GM23248 (cell line): Measurements from ENCODE around the gene MRPL10. TPM values are rescaled to one million over a fixed set of nuclear protein-coding genes. Genes with fewer than 3 reads are reported as not detected.

ENCODE experiments used
- DNase-seq: peaks from one replicate; pipeline ENCODE4 v3.0.0-alpha.2; 2015
- H2AFZ ChIP-seq: fragments of 200-600 bp; sonication (generic); 2 replicates; pipeline ENCODE4 v1.6.1; 2016; ENCODE audit warnings: antibody characterized with exemption
- H3F3A ChIP-seq: fragments of 200-600 bp; sonication (generic); 2 replicates; pipeline ENCODE4 v1.6.1; 2016; ENCODE audit warnings: mild to moderate bottlenecking, antibody characterized with exemption, mixed run types; ENCODE audit not compliant: insufficient read depth
- H3K27ac ChIP-seq: fragments of 200-600 bp; sonication (generic); 2 replicates; pipeline ENCODE4 v1.5.1; 2016; ENCODE audit warnings: mild to moderate bottlenecking
- H3K27me3 ChIP-seq: fragments of 200-600 bp; sonication (generic); replicated peaks from 2 replicates; pipeline ENCODE4 v1.6.1; 2016; ENCODE audit warnings: mild to moderate bottlenecking; ENCODE audit not compliant: insufficient read depth
- H3K36me3 ChIP-seq: fragments of 200-600 bp; sonication (generic); 2 replicates; pipeline ENCODE4 v1.6.1; 2016; ENCODE audit warnings: low read depth, mild to moderate bottlenecking
- H3K4me1 ChIP-seq: fragments of 200-600 bp; sonication (generic); 2 replicates; pipeline ENCODE4 v1.6.1; 2016; ENCODE audit warnings: mild to moderate bottlenecking; ENCODE audit not compliant: insufficient read depth
- H3K4me2 ChIP-seq: fragments of 200-600 bp; sonication (generic); one replicate; pipeline ENCODE4 v1.6.1; 2016; ENCODE audit warnings: mild to moderate bottlenecking; ENCODE audit not compliant: unreplicated experiment
- H3K4me3 ChIP-seq: fragments of 200-600 bp; sonication (generic); 2 replicates; pipeline ENCODE4 v1.5.1; 2016; ENCODE audit warnings: mild to moderate bottlenecking
- H3K79me2 ChIP-seq: fragments of 200-600 bp; sonication (generic); 2 replicates; pipeline ENCODE4 v1.6.1; 2016; ENCODE audit warnings: mild to moderate bottlenecking; ENCODE audit not compliant: insufficient read depth
- H3K9ac ChIP-seq: fragments of 200-600 bp; sonication (generic); 2 replicates; pipeline ENCODE4 v1.6.1; 2016; ENCODE audit warnings: mild to moderate bottlenecking
- H3K9me2 ChIP-seq: fragments of 200-600 bp; sonication (generic); 2 replicates; pipeline ENCODE4 v1.6.1; 2016; ENCODE audit warnings: mixed run types, mild to moderate bottlenecking, moderate library complexity; ENCODE audit not compliant: insufficient read depth
- H3K9me3 ChIP-seq: fragments of 200-600 bp; sonication (generic); one replicate; pipeline ENCODE4 v1.6.1; 2017; ENCODE audit warnings: low read depth
- H4K20me1 ChIP-seq: fragments of 200-600 bp; sonication (generic); 2 replicates; pipeline ENCODE4 v1.6.0; 2016; ENCODE audit not compliant: insufficient read depth
- EZH2 ChIP-seq: fragments of 200-600 bp; sonication (generic); IDR thresholded peaks from 2 replicates; pipeline ENCODE4 v1.6.1; 2018; ENCODE audit warnings: antibody characterized with exemption, mild to moderate bottlenecking; ENCODE audit not compliant: insufficient read depth, poor library complexity, severe bottlenecking
- EZH2phosphoT487 ChIP-seq: fragments of 200-600 bp; sonication (generic); IDR thresholded peaks from 2 replicates; pipeline ENCODE4 v1.6.1; 2018; ENCODE audit warnings: antibody characterized with exemption, moderate library complexity, mild to moderate bottlenecking, low read depth; ENCODE audit not compliant: insufficient read depth
- WGBS, 2 experiments: methylation state at CpG; one replicate each; pipeline ENCODE4 v1.1.6; 2015 to 2017; ENCODE audit warnings: low lambda C conversion rate in 2 of 2, low coverage in 1 of 2; ENCODE audit errors: missing lambda C conversion rate in 2 of 2; 5-methylcytosine and 5-hydroxymethylcytosine counted together
- in situ Hi-C: fragments of 300-500 bp; cut with MboI; formaldehyde crosslinking; loops from 2 replicates; pipeline ENCODE4 v1.15.0; 2020
- polyA plus RNA-seq: library from polyadenylated mRNA; unstranded; fragments of >200 nt; fragmentation: Nextera tagmentation; extraction: Ambion mirVana; gene quantifications from 2 replicates; pipeline ENCODE4 v1.2.1, GENCODE V29; 2016
- total RNA-seq: library from RNA; depleted of rRNA; stranded (reverse); fragments of >200 nt; shearing (Covaris generic); gene quantifications from 2 replicates; pipeline ENCODE4 v1.2.3, GENCODE V29; 2014

Gene MRPL10
- total and polyA plus RNA-seq, 2 experiments from 2014 or later: 30.6 to 37.3 TPM

- DNase-seq: no peak
- Histone ChIP-seq H3K79me2 (no peaks in the 10 kb centered on the region), H3K4me1 (0 out of 2 replicates have a peak, but pooled peaks cover 7% of the 10 kb centered on the region), H3K4me3 (no peak overlapping the region), H3K9me3 (no peaks in the 10 kb centered on the region), H3K9ac (no peak overlapping the region), H3K4me2 (no peak overlapping the region), H3K27me3 (peaks cover 26% of the 10 kb centered on the region), H4K20me1 (no peaks in the 10 kb centered on the region), H3K9me2 (no peaks in the 10 kb centered on the region), H3K36me3 (no peaks in the 10 kb centered on the region), H2AFZ (no peak overlapping the region), H3F3A (no peaks in the 10 kb centered on the region), H3K27ac (no peak overlapping the region)
- in situ Hi-C loops: no loop called here
- TF ChIP-seq EZH2: no peak
- no peak for TF ChIP-seq EZH2phosphoT487
- WGBS, 2 experiments: 0 to 13% methylated on average over 1 of the region's 1 CpG
Observed at GRCh38 chr17:47870056-47870455, 38.7 kb upstream of the MRPL10 start.

DNA sequence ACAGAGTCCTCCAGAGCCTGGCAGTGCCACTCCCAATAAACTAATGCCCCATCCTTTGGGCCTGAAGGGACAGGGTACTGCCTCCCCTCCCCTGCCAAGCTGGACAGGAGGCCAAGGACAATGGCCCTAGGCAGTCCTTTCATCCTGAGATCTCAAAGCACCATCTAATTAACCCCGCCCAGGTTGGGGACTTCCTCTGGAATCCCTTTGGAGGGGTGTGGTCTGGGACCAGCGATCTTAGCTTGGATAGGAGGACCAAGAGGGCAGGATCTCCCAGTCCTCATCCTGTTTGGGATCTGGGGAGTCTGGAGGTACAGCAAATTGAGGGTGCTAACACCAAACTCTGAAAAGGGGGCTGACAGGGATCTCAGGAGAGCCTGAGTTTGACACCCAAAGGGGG is 37.8 kb upstream of the MRPL10 start:
- H3F3A ChIP-seq: no peaks in the 10 kb centered on the region
- no peak overlapping the region for H3K4me3 ChIP-seq
- H3K9me3 ChIP-seq: no peaks in the 10 kb centered on the region
- in situ Hi-C loops: no loop called here
- no peak overlapping the region for H3K9ac ChIP-seq
- H3K9me2 ChIP-seq: no peaks in the 10 kb centered on the region
- peaks cover 13% of the 10 kb centered on the region for H3K4me1 ChIP-seq
- H3K4me2 ChIP-seq: no peak overlapping the region
- no peak for TF ChIP-seq EZH2
- TF ChIP-seq EZH2phosphoT487: no peak
- no peaks in the 10 kb centered on the region for H3K36me3 ChIP-seq
- 49 to 58% methylated on average over 2 of the region's 2 CpGs for WGBS, 2 experiments
- H3K27ac ChIP-seq: no peak overlapping the region
- no peaks in the 10 kb centered on the region for H3K79me2 ChIP-seq
- no peak overlapping the region for H2AFZ ChIP-seq
- H4K20me1 ChIP-seq: no peaks in the 10 kb centered on the region
- H3K27me3 ChIP-seq: peaks cover 26% of the 10 kb centered on the region
- no peak for DNase-seq

GRCh38 chr17:47867813-47868533 is 36.6 kb upstream of the MRPL10 start:
- H3K27me3 ChIP-seq: peaks cover 23% of the 10 kb centered on the region
- in situ Hi-C loops: no loop called here
- no peak for DNase-seq
- peaks cover 17% of the 10 kb centered on the region for H3K4me1 ChIP-seq
- H2AFZ ChIP-seq: no peak overlapping the region
- TF ChIP-seq EZH2: no peak
- TF ChIP-seq EZH2phosphoT487: no peak
- no peaks in the 10 kb centered on the region for H3K9me3 ChIP-seq
- H3K27ac ChIP-seq: no peak overlapping the region
- no peaks in the 10 kb centered on the region for H3K9me2 ChIP-seq
- H3K36me3 ChIP-seq: no peaks in the 10 kb centered on the region
- H3K9ac ChIP-seq: no peak overlapping the region
- no peak overlapping the region for H3K4me2 ChIP-seq
- no peaks in the 10 kb centered on the region for H4K20me1 ChIP-seq
- H3K79me2 ChIP-seq: no peaks in the 10 kb centered on the region
- H3K4me3 ChIP-seq: no peak overlapping the region
- no peaks in the 10 kb centered on the region for H3F3A ChIP-seq
- 74 to 77% methylated on average over 11 of the region's 11 CpGs for WGBS, 2 experiments

DNA sequence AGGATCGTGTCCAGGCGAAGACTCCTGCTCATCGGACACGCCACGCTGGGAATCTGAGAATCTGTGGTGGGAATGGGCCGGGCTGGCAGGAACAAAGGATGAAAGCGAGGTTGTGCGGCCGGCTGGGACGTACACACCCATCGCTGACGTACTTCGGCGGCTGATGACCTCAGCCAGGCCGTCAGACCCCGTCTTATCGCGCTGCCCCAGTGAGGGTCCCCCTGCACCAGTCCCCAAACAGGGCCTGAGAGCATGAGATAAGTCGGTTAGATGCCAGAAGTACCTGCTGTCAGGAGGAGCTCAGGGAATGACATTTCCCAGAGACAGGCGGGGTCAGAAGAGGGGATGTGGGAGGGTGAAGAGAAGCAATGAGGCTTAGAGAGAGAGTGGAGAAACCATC is 35.6 kb upstream of the MRPL10 start:
- Histone ChIP-seq H3K9me3 (no peaks in the 10 kb centered on the region), H2AFZ (no peak overlapping the region), H3K27ac (no peak overlapping the region), H3K27me3 (peaks cover 17% of the 10 kb centered on the region), H3K4me3 (no peak overlapping the region), H3K79me2 (no peaks in the 10 kb centered on the region), H3K4me1 (peaks cover 16% of the 10 kb centered on the region), H3K4me2 (no peak overlapping the region), H3F3A (no peaks in the 10 kb centered on the region), H3K9ac (no peak overlapping the region), H3K36me3 (no peaks in the 10 kb centered on the region), H3K9me2 (no peaks in the 10 kb centered on the region), H4K20me1 (no peaks in the 10 kb centered on the region)
- WGBS, 2 experiments: 42 to 46% methylated on average over 19 to 20 of the region's 20 CpGs
- DNase-seq: no peak
- in situ Hi-C loops: no loop called here
- TF ChIP-seq EZH2: no peak
- TF ChIP-seq EZH2phosphoT487: no peak
